HG03064 (cell line): ENCODE results near the gene SMPD2.

Experiments used
- ATAC-seq: cut with Tn5 transposase; IDR thresholded peaks from one replicate; pipeline ENCODE4 v1.9.1; 2021; ENCODE audit warnings: low read depth; ENCODE audit not compliant: unreplicated experiment

Gene SMPD2

GRCh38 chr6:109482905-109483734 is 42.6 kb downstream of the SMPD2 start, which contains the start of gene ZBTB24:
Gene ZBTB24, minus strand, starts transcription at chr6:109483219. Its CDS starts 1,193 bp downstream, at chr6:109482026.
- ATAC-seq: peak; percentile 85

DNA sequence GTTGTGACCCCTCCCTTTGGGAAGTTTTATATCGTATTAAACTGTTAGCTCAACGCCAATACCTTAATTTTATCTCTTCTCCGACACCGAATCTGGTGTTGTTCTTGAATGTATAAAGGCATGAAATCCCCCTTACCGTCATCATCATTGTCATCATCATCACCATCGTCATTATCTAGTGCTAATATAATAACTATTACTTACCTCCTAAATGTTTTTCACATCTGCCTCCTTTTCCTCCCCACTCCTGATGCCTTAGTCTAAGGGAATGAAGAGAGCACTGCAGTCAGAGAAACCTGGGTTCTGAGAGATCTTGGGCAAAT is 43.2 kb downstream of the SMPD2 start:
- ATAC-seq: no peak

GRCh38 chr6:109484122-109484521 is 43.6 kb downstream of the SMPD2 start:
- ATAC-seq: no peak

- ATAC-seq: no peak
Measured at GRCh38 chr6:109485266-109485935, 44.9 kb downstream of the SMPD2 start.

DNA sequence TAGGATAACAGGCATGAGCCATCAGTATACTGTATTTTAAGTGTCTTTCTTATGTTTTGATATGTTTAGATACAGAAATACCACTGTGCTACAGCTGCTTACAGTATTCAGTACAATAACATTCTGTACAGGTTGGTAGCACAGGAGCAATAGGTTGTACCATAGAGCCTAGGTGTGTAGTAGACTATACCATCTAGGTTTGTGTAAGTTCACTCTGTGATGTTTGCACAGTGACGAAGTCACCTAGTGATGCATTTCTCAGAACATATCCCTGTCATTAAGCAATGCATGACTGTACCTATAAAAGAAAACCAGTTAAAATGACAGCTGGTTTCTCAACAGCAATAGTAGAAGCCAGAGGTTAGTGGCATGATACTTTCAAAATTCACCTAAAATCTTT is 45.5 kb downstream of the SMPD2 start:
- no peak for ATAC-seq

- no peak for ATAC-seq
Measured at GRCh38 chr6:109488001-109488400, 47.5 kb downstream of the SMPD2 start.

GRCh38 chr6:109490713-109491112 is 50.2 kb downstream of the SMPD2 start:
- ATAC-seq: no peak

DNA sequence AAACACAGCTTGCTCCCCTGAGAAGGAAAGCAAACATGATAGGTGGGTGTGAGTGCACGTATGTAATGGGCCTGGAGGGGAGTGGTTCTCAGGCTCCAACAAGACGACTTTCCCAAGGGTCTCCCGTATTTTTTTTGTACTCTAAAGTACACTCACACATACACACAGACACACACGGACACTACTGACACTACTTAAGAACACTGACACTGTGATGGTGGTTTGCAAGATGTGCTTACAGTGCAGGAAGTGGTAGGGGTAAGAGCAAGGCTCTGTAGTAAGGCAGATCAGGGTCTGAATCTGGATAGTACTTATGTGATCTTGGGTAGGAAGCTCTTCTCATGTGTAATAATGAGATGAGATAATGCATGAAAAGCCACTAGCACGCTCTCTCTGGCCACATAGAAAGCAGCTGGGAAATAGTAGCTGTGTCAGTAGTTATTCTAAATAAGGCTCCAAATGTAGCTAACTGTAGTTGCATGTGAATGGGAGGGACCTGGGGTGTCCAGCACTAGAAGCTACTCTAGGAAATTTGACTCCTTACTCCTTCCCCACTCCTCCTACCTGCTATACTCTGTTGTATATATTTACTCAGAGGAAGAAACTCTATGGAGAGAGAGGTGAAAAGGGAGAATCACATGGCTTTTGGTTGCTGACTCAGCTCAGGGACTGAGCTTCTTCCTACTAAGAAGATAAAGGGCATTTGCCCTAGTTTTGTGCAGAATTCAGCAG is 50.8 kb downstream of the SMPD2 start:
- ATAC-seq: no peak
